ENCODE data around the gene FLRT1.

Gene FLRT1

GRCh38 chr11:64005691-64006090, 30.0 kb upstream of the FLRT1 start:
- DNase-seq (ENCODE audit: low read depth in 4 of 4, low spot score in 1 of 4) = no peak

- no peak for DNase-seq (ENCODE audit: low read depth in 4 of 4, low spot score in 1 of 4)
These were observed 29.3 kb upstream of the FLRT1 start for GRCh38 chr11:64006398-64006797.

- no peak for DNase-seq (ENCODE audit: low read depth in 4 of 4, low spot score in 1 of 4)
These were observed 28.5 kb upstream of the FLRT1 start for GRCh38 chr11:64007160-64007628.

GRCh38 chr11:64007629-64008282, 28.0 kb upstream of the FLRT1 start:
- DNase-seq (ENCODE audit: low read depth in 4 of 4, low spot score in 1 of 4) = no peak

GRCh38 chr11:64008283-64008913, 27.3 kb upstream of the FLRT1 start:
- DNase-seq (ENCODE audit: low read depth in 4 of 4, low spot score in 1 of 4) = no peak

- DNase-seq (ENCODE audit: low read depth in 4 of 4, low spot score in 1 of 4) = no peak
These were observed 26.7 kb upstream of the FLRT1 start for GRCh38 chr11:64008914-64009633.

GRCh38 chr11:64009710-64010109, 26.0 kb upstream of the FLRT1 start:
- no peak for DNase-seq (ENCODE audit: low read depth in 4 of 4, low spot score in 1 of 4)

- DNase-seq (ENCODE audit: low read depth in 4 of 4, low spot score in 1 of 4) = no peak
These were observed 24.9 kb upstream of the FLRT1 start for GRCh38 chr11:64010783-64011182.

GRCh38 chr11:64011371-64011770, 24.4 kb upstream of the FLRT1 start:
- no peak for DNase-seq (ENCODE audit: low read depth in 4 of 4, low spot score in 1 of 4)

GRCh38 chr11:64013141-64013896, 22.4 kb upstream of the FLRT1 start:
- no peak for DNase-seq (ENCODE audit: low read depth in 4 of 4, low spot score in 1 of 4)

GRCh38 chr11:64014356-64014755, 21.4 kb upstream of the FLRT1 start:
- DNase-seq (ENCODE audit: low read depth in 4 of 4, low spot score in 1 of 4) = no peak

GRCh38 chr11:64015510-64015909, 20.2 kb upstream of the FLRT1 start:
- no peak for DNase-seq (ENCODE audit: low read depth in 4 of 4, low spot score in 1 of 4)

- no peak for DNase-seq (ENCODE audit: low read depth in 4 of 4, low spot score in 1 of 4)
These were observed 19.5 kb upstream of the FLRT1 start for GRCh38 chr11:64015935-64016845.

GRCh38 chr11:64017945-64018224, 17.8 kb upstream of the FLRT1 start:
- DNase-seq (ENCODE audit: low read depth in 4 of 4, low spot score in 1 of 4) = no peak

GRCh38 chr11:64018310-64018709, 17.4 kb upstream of the FLRT1 start:
- DNase-seq (ENCODE audit: low read depth in 4 of 4, low spot score in 1 of 4) = no peak

- DNase-seq (ENCODE audit: low read depth in 4 of 4, low spot score in 1 of 4) = no peak
These were observed 16.4 kb upstream of the FLRT1 start for GRCh38 chr11:64019106-64020037.

GRCh38 chr11:64020976-64021756, 14.6 kb upstream of the FLRT1 start:
- DNase-seq (ENCODE audit: low read depth in 4 of 4, low spot score in 1 of 4) = no peak

GRCh38 chr11:64021757-64022093, 14.0 kb upstream of the FLRT1 start:
- no peak for DNase-seq (ENCODE audit: low read depth in 4 of 4, low spot score in 1 of 4)
